HG02981 (cell line): ENCODE data around the gene IRF2BP1.

Source experiments
- ATAC-seq: cut with Tn5 transposase; IDR thresholded peaks from one replicate; pipeline ENCODE4 v1.9.1; 2021; ENCODE audit warnings: mild to moderate bottlenecking, moderate library complexity; ENCODE audit not compliant: unreplicated experiment

Gene IRF2BP1

GRCh38 chr19:45863335-45863839 lies 22.6 kb downstream of the IRF2BP1 start:
- ATAC-seq = no peak

GRCh38 chr19:45862564-45863334 lies 23.2 kb downstream of the IRF2BP1 start, which contains the start of gene SYMPK:
Gene SYMPK, minus strand, starts transcription at chr19:45863147. Its CDS starts 8,652 bp downstream, at chr19:45854495.
- ATAC-seq = peak; percentile 91

GRCh38 chr19:45862271-45862563 lies 23.7 kb downstream of the IRF2BP1 start:
- ATAC-seq = no peak

- ATAC-seq = no peak
Measured at GRCh38 chr19:45860359-45861259, 25.3 kb downstream of the IRF2BP1 start.

- ATAC-seq = no peak
Measured at GRCh38 chr19:45854167-45854778, 31.7 kb downstream of the IRF2BP1 start.

- no peak for ATAC-seq
Measured at GRCh38 chr19:45852983-45853382, 33.0 kb downstream of the IRF2BP1 start.

GRCh38 chr19:45852145-45852750 lies 33.7 kb downstream of the IRF2BP1 start:
- ATAC-seq = no peak

- ATAC-seq = no peak
Measured at GRCh38 chr19:45848922-45849321, 37.0 kb downstream of the IRF2BP1 start.

GRCh38 chr19:45847663-45848062 lies 38.3 kb downstream of the IRF2BP1 start:
- no peak for ATAC-seq

- ATAC-seq = no peak
Measured at GRCh38 chr19:45842198-45842597, 43.7 kb downstream of the IRF2BP1 start.

GRCh38 chr19:45834970-45835369 lies 51.0 kb downstream of the IRF2BP1 start:
- no peak for ATAC-seq
